ENCODE measurements around the gene SCYGR4.

DNA sequence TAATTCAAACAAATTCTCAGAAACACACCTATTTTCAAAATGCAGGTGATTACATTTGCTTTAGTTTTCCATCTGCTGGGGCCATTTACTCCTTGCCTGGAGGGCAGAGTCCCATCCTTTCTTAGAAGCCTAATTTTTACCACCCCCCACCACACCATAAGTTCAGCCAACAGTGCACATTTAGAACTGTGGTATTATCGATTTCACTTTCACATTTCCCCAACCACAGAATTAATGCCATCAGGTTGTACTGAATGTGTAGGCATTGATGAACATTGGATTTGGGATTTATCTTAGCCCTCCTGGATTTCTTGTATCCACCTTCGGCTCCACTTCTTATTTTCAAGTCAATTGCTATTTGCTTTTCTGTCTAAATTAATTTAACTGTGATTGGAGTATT, 7.2 kb upstream of the SCYGR4 start:
- TF ChIP-seq EZH2phosphoT487 (IDR thresholded peaks at IDR 0.05; ENCODE audit: insufficient read depth, low read depth) (no peak), EZH2 (IDR thresholded peaks at IDR 0.05; ENCODE audit: insufficient read depth, poor library complexity, severe bottlenecking) (no peak)

Measured in GM23248 (cell line).